Renal cortical epithelial cell (primary cell): ENCODE results near the gene DCTN1. TPM values are rescaled to one million over a fixed set of nuclear protein-coding genes. Genes with fewer than 3 reads are reported as not detected.
"Not testable (repeated sequence)": the region's sequence is repeated elsewhere in the genome, so short reads cannot be mapped to it uniquely, and the experiment has no call there.

Experiments used
- DNase-seq: peaks from one replicate; pipeline ENCODE4 v3.0.0-alpha.2; 2011; ENCODE audit warnings: low read depth
- total RNA-seq: library from RNA; depleted of rRNA; stranded (reverse); fragments of >200 nt; gene quantifications from 2 replicates; pipeline ENCODE4 v1.2.3, GENCODE V29; 2014

Gene DCTN1
- total RNA-seq = 87.2 and 196 TPM in 2 replicates

GRCh38 chr2:74379851-74380789, at the start of gene DCTN1:
Gene DCTN1 (minus strand): TSS chr2:74380311. CDS start chr2:74380037, 274 bp downstream.
- DNase-seq = peak; percentile 41

- no peak for DNase-seq
Measured at GRCh38 chr2:74428675-74429074, 48.6 kb upstream of the DCTN1 start.

- no peak for DNase-seq
Measured at GRCh38 chr2:74427551-74427950, 47.4 kb upstream of the DCTN1 start.

- DNase-seq = no peak
Measured at GRCh38 chr2:74426181-74426758, 46.2 kb upstream of the DCTN1 start.

- no peak for DNase-seq
Measured at GRCh38 chr2:74425523-74425922, 45.4 kb upstream of the DCTN1 start.

GRCh38 chr2:74424995-74425406, 44.9 kb upstream of the DCTN1 start:
- DNase-seq = no peak

- DNase-seq = no peak
Measured at GRCh38 chr2:74424139-74424992, 44.3 kb upstream of the DCTN1 start.

GRCh38 chr2:74423231-74424095, 43.4 kb upstream of the DCTN1 start:
- DNase-seq = no peak

- peak; percentile 56 for DNase-seq
Measured at GRCh38 chr2:74421221-74421870, 41.2 kb upstream of the DCTN1 start, which contains the start of the genes C2orf81 and WDR54. Gene C2orf81 (minus strand): TSS chr2:74421619. CDS start chr2:74421560, 59 bp downstream. Gene WDR54 (plus strand): TSS chr2:74421730. CDS start chr2:74422154, 424 bp downstream.

GRCh38 chr2:74420443-74421103, 40.5 kb upstream of the DCTN1 start:
- DNase-seq = not testable (repeated sequence)

GRCh38 chr2:74420006-74420405, 39.9 kb upstream of the DCTN1 start:
- DNase-seq = no peak

GRCh38 chr2:74419345-74419744, 39.2 kb upstream of the DCTN1 start:
- DNase-seq = no peak

GRCh38 chr2:74418312-74418711, 38.2 kb upstream of the DCTN1 start:
- DNase-seq = no peak

- DNase-seq = no peak
Measured at GRCh38 chr2:74417763-74418162, 37.7 kb upstream of the DCTN1 start.

- no peak for DNase-seq
Measured at GRCh38 chr2:74417197-74417596, 37.1 kb upstream of the DCTN1 start.

- no peak for DNase-seq
Measured at GRCh38 chr2:74416778-74417177, 36.7 kb upstream of the DCTN1 start.

GRCh38 chr2:74415762-74416395, 35.8 kb upstream of the DCTN1 start:
- DNase-seq = no peak

GRCh38 chr2:74414881-74415761, 35.0 kb upstream of the DCTN1 start:
- DNase-seq = no peak
